SK-N-SH (cell line): ENCODE results near the gene LILRA1.

Source experiments
- EZH2phosphoT487 ChIP-seq: fragments of 200-600 bp; sonication (generic); IDR thresholded peaks from 2 replicates; pipeline ENCODE4 v1.6.1; 2017; ENCODE audit warnings: low read depth, mixed run types, mild to moderate bottlenecking, antibody characterized with exemption, moderate library complexity, borderline replicate concordance
- GATA2 ChIP-seq: sonication (generic); formaldehyde crosslinking; IDR thresholded peaks from 2 replicates; pipeline ENCODE4 v1.5.0; 2020; ENCODE audit warnings: mild to moderate bottlenecking, missing genetic modification reagents
- NFIC ChIP-seq: IDR thresholded peaks from 2 replicates; pipeline ENCODE4 v1.4.0; 2012; ENCODE audit warnings: borderline replicate concordance
- NRF1 ChIP-seq: IDR thresholded peaks from 2 replicates; pipeline ENCODE4 v1.6.1; 2012; ENCODE audit warnings: low read depth, mild to moderate bottlenecking, low read length
- TAF1 ChIP-seq: IDR thresholded peaks from 2 replicates; pipeline ENCODE4 v1.6.1; 2012; ENCODE audit warnings: low read depth, mild to moderate bottlenecking, low read length, moderate library complexity, borderline replicate concordance
- TF ChIP-seq, protein P1 (sequence below): IDR thresholded peaks from 2 replicates; pipeline ENCODE4 v1.6.1; 2012; ENCODE audit warnings: mild to moderate bottlenecking, low read depth, low read length, moderate library complexity
- TF ChIP-seq, protein P2 (sequence below): IDR thresholded peaks from 2 replicates; pipeline ENCODE4 v1.4.0; 2012; ENCODE audit warnings: low read depth
- TF ChIP-seq, protein P3 (sequence below): fragments of 200-600 bp; sonication (generic); IDR thresholded peaks from 2 replicates; pipeline ENCODE4 v1.6.1; 2017; ENCODE audit warnings: antibody characterized with exemption, mild to moderate bottlenecking, moderate library complexity
- TF ChIP-seq, protein P4 (sequence below): fragments of 150-350 bp; IDR thresholded peaks from 2 replicates; pipeline ENCODE4 v1.6.1; 2017; ENCODE audit warnings: antibody characterized with exemption, low read length, low read depth, borderline replicate concordance

DNA sequence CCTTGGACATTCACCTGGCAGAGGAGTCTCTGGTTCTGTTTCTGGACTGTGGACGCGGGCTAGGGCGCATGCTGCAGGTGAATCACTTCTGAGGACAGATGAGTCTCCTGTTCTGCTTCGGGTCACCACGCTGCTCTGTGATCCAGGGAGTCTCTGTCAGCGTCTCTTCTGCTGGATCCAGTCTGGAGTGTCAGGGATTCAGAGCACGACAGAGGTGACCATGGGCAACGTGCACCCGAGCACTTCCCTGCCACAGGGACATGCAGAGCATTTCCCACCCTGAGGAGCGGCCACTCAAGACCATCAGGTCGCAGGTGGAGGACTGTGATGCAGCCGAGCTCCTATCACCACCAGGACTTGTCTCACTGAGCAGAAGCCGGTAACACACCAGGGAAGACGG lies 44.2 kb upstream of the LILRA1 start:
- TF ChIP-seq NFIC = no peak
- no peak for TF ChIP-seq NRF1
- TF ChIP-seq, protein P1, sequence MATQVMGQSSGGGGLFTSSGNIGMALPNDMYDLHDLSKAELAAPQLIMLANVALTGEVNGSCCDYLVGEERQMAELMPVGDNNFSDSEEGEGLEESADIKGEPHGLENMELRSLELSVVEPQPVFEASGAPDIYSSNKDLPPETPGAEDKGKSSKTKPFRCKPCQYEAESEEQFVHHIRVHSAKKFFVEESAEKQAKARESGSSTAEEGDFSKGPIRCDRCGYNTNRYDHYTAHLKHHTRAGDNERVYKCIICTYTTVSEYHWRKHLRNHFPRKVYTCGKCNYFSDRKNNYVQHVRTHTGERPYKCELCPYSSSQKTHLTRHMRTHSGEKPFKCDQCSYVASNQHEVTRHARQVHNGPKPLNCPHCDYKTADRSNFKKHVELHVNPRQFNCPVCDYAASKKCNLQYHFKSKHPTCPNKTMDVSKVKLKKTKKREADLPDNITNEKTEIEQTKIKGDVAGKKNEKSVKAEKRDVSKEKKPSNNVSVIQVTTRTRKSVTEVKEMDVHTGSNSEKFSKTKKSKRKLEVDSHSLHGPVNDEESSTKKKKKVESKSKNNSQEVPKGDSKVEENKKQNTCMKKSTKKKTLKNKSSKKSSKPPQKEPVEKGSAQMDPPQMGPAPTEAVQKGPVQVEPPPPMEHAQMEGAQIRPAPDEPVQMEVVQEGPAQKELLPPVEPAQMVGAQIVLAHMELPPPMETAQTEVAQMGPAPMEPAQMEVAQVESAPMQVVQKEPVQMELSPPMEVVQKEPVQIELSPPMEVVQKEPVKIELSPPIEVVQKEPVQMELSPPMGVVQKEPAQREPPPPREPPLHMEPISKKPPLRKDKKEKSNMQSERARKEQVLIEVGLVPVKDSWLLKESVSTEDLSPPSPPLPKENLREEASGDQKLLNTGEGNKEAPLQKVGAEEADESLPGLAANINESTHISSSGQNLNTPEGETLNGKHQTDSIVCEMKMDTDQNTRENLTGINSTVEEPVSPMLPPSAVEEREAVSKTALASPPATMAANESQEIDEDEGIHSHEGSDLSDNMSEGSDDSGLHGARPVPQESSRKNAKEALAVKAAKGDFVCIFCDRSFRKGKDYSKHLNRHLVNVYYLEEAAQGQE = no peak
- TF ChIP-seq, protein P2, sequence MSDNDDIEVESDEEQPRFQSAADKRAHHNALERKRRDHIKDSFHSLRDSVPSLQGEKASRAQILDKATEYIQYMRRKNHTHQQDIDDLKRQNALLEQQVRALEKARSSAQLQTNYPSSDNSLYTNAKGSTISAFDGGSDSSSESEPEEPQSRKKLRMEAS = no peak
- TF ChIP-seq, protein P3, sequence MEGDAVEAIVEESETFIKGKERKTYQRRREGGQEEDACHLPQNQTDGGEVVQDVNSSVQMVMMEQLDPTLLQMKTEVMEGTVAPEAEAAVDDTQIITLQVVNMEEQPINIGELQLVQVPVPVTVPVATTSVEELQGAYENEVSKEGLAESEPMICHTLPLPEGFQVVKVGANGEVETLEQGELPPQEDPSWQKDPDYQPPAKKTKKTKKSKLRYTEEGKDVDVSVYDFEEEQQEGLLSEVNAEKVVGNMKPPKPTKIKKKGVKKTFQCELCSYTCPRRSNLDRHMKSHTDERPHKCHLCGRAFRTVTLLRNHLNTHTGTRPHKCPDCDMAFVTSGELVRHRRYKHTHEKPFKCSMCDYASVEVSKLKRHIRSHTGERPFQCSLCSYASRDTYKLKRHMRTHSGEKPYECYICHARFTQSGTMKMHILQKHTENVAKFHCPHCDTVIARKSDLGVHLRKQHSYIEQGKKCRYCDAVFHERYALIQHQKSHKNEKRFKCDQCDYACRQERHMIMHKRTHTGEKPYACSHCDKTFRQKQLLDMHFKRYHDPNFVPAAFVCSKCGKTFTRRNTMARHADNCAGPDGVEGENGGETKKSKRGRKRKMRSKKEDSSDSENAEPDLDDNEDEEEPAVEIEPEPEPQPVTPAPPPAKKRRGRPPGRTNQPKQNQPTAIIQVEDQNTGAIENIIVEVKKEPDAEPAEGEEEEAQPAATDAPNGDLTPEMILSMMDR = no peak
- no peak for TF ChIP-seq EZH2phosphoT487
- TF ChIP-seq, protein P4, sequence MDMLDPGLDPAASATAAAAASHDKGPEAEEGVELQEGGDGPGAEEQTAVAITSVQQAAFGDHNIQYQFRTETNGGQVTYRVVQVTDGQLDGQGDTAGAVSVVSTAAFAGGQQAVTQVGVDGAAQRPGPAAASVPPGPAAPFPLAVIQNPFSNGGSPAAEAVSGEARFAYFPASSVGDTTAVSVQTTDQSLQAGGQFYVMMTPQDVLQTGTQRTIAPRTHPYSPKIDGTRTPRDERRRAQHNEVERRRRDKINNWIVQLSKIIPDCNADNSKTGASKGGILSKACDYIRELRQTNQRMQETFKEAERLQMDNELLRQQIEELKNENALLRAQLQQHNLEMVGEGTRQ = no peak
- no peak for TF ChIP-seq TAF1
- TF ChIP-seq GATA2 = no peak
